CD4-positive, alpha-beta T cell (primary cell): ENCODE results near the gene TMEM163. TPM values are rescaled to one million over a fixed set of nuclear protein-coding genes. Genes with fewer than 3 reads are reported as not detected.
A peak's percentile ranks its signal among the peaks of the same experiment; 100 is the strongest.
"Not testable (repeated sequence)": the region's sequence is repeated elsewhere in the genome, so short reads cannot be mapped to it uniquely, and the experiment has no call there.

Experiments
- ATAC-seq: fragments of 200-7000 bp; cut with Tn5 transposase; one replicate; pipeline ENCODE4 v1.10.0; 2022; ENCODE audit warnings: mild to moderate bottlenecking; ENCODE audit not compliant: poor library complexity
- CTCF ChIA-PET: fragments of 350-600 bp; sonication (Branson Sonifier 250); formaldehyde crosslinking; loops from one replicate; lab custom pipeline; 2021; ENCODE audit warnings: antibody characterized with exemption, inconsistent platforms; lab: Charles Lee
- POLR2A ChIA-PET: fragments of 350-600 bp; sonication (Branson Sonifier 250); formaldehyde crosslinking; loops from one replicate; lab custom pipeline; 2021; ENCODE audit warnings: antibody characterized with exemption, inconsistent platforms; lab: Charles Lee
- DNase-seq, 14 experiments: peaks; one replicate each; pipeline ENCODE4 v3.0.0-alpha.2; 2013 to 2020; ENCODE audit warnings: mixed read lengths in 2 of 14
- H3K27ac ChIP-seq, 2 donors: one replicate each; pipeline versions ENCODE4 v1.5.1 to v1.7.0; 2013; ENCODE audit warnings: low read length in 2 of 2, low read depth in 1 of 2, mild to moderate bottlenecking in 1 of 2
- H3K27me3 ChIP-seq, 2 experiments: 1 replicate in 1 of 2; 2 replicates in 1 of 2; pipeline versions ENCODE4 v1.6.1 to v1.7.0; 2013; ENCODE audit warnings: low read length in 2 of 2, control low read depth in 1 of 2, mild to moderate bottlenecking in 1 of 2, moderate library complexity in 1 of 2; ENCODE audit not compliant: insufficient read depth in 2 of 2, control insufficient read depth in 1 of 2
- H3K36me3 ChIP-seq: one replicate; pipeline ENCODE4 v1.6.1; 2013; ENCODE audit warnings: low read length, control low read depth; ENCODE audit not compliant: insufficient read depth
- H3K4me1 ChIP-seq: one replicate; pipeline ENCODE4 v1.6.1; 2013; ENCODE audit warnings: low read length, control low read depth; ENCODE audit not compliant: insufficient read depth
- H3K4me3 ChIP-seq: one replicate; pipeline ENCODE4 v1.5.1; 2013; ENCODE audit warnings: mild to moderate bottlenecking, low read length, moderate library complexity
- H3K9me3 ChIP-seq, 2 experiments: 1 replicate in 1 of 2; 2 replicates in 1 of 2; pipeline versions ENCODE4 v1.6.1 to v1.7.0; 2013; ENCODE audit warnings: low read length in 2 of 2, mild to moderate bottlenecking in 2 of 2, control low read depth in 1 of 2, moderate library complexity in 1 of 2; ENCODE audit not compliant: control insufficient read depth in 1 of 2, insufficient read depth in 1 of 2
- H3K27ac Mint-ChIP-seq: one replicate; pipeline ENCODE4 v1.8.0; 2020; ENCODE audit warnings: mixed read lengths
- H3K27me3 Mint-ChIP-seq: one replicate; pipeline ENCODE4 v1.8.0; 2021; ENCODE audit warnings: mixed read lengths
- H3K36me3 Mint-ChIP-seq: one replicate; pipeline ENCODE4 v1.8.0; 2021; ENCODE audit warnings: low read depth, mixed read lengths
- H3K4me1 Mint-ChIP-seq: one replicate; pipeline ENCODE4 v1.8.0; 2021; ENCODE audit warnings: low read depth, mixed read lengths
- H3K4me3 Mint-ChIP-seq: one replicate; pipeline ENCODE4 v1.8.0; 2020; ENCODE audit warnings: mild to moderate bottlenecking, mixed read lengths
- H3K9me3 Mint-ChIP-seq: one replicate; pipeline ENCODE4 v1.8.0; 2020; ENCODE audit warnings: mixed read lengths
- CTCF ChIP-seq: fragments of 200-600 bp; IDR thresholded peaks from one replicate; pipeline ENCODE4 v1.8.0; 2022; ENCODE audit warnings: antibody characterized with exemption, mild to moderate bottlenecking
- intact Hi-C, 2 experiments: fragments of 100-400 bp; cut with DNase I in 1 of 2; cut with micrococcal nuclease in 1 of 2; formaldehyde crosslinking; loops; one replicate each; pipeline versions ENCODE4 v1.15.1 to v1.9.0; 2023 to 2025; cut with DNase I, micrococcal nuclease
- total RNA-seq, 174 experiments: library from RNA in 2 of 174; stranded (reverse) in 2 of 174; gene quantifications; one replicate each; pipeline ENCODE4 v1.2.3 and lab custom pipeline; 2021 to 2026

Gene TMEM163
- total RNA-seq, 2 experiments from 2014 or later: 0.14 to 0.47 TPM

- Mint-ChIP-seq H3K9me3 (peaks cover 9% of the 10 kb centered on the region), H3K27me3 (peaks cover 10% of the 10 kb centered on the region), H3K36me3 (no peaks in the 10 kb centered on the region), H3K4me3 (no peak overlapping the region), H3K27ac (no peak overlapping the region), H3K4me1 (no peaks in the 10 kb centered on the region)
- no peaks in the 10 kb centered on the region for H3K4me1 ChIP-seq
- ChIA-PET CTCF (no interaction called here), POLR2A (no interaction called here)
- no peak overlapping the region for H3K4me3 ChIP-seq
- no peaks in the 10 kb centered on the region for H3K36me3 ChIP-seq
- DNase-seq: no peak
- intact Hi-C loops: no loop called here
- no peak for ATAC-seq
- no peaks in the 10 kb centered on the region for H3K27me3 ChIP-seq
- H3K9me3 ChIP-seq: peaks cover 5 to 8% of the 10 kb centered on the region in 2 experiments
- H3K27ac ChIP-seq: no peak overlapping the region
- no peak for TF ChIP-seq CTCF
These were observed 95.8 kb downstream of the TMEM163 start for GRCh38 chr2:134623046-134623445.

- intact Hi-C loops: no loop called here
- Histone ChIP-seq H3K4me3 (no peak overlapping the region), H3K36me3 (no peaks in the 10 kb centered on the region), H3K27ac (no peak overlapping the region), H3K9me3 (peaks cover 7 to 8% of the 10 kb centered on the region in 2 experiments), H3K27me3 (no peaks in the 10 kb centered on the region), H3K4me1 (no peaks in the 10 kb centered on the region)
- Mint-ChIP-seq H3K36me3 (no peaks in the 10 kb centered on the region), H3K27me3 (peaks cover 10% of the 10 kb centered on the region), H3K4me3 (no peak overlapping the region), H3K27ac (no peak overlapping the region), H3K4me1 (no peaks in the 10 kb centered on the region), H3K9me3 (peaks cover 9% of the 10 kb centered on the region)
- ATAC-seq (no peak), DNase-seq (peak in 1 of 14 experiments; percentile 40)
- TF ChIP-seq CTCF: no peak
- POLR2A ChIA-PET: no interaction called here
- CTCF ChIA-PET: no interaction called here
These were observed 96.7 kb downstream of the TMEM163 start for GRCh38 chr2:134621939-134622705.

DNA sequence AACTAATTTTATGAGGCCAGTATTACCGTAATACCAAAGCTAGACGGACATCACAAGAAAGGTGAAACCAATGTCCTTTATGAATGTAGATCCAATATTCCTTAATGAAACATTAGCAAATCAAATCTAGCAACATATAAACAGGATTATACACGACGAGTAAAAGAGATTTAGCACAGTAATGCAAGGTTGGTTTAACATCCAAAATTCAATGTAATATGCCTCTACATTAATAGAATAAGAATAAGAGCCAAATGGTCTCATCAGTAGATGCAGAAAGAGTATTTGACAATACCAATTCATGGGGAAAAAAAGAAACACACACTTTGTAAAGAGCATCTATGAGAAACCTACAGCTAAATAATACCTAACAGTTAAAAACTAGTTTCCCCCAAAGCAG is 99.5 kb downstream of the TMEM163 start:
- CTCF ChIA-PET: no interaction called here

DNA sequence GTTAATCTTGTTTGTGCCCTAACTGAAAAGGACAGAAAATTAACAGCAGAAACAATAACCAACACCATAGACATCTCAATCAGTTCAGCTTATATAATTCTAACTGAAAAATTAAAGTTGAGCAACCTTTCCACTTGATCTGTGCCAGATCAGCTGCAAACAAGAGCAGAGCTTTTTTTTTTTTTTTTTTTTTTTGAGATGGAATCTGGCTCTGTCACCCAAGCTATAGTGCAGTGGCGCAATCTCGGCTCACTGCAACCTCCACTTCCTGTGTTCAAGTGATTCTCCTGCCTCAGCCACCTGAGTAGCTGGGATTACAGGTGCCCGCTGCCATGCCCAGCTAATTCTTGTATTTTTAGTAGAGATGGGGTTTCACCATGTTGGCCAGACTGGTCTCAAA is 103.3 kb downstream of the TMEM163 start:
- H3K27ac Mint-ChIP-seq, H3K27ac ChIP-seq, ATAC-seq, H3K4me3 Mint-ChIP-seq, H3K27me3 Mint-ChIP-seq, DNase-seq, H3K36me3 Mint-ChIP-seq, H3K27me3 ChIP-seq, H3K4me1 Mint-ChIP-seq, intact Hi-C loops, H3K36me3 ChIP-seq, H3K4me1 ChIP-seq, H3K4me3 ChIP-seq, POLR2A ChIA-PET: not testable (repeated sequence)
- peaks cover 14% of the 10 kb centered on the region for H3K9me3 Mint-ChIP-seq
- CTCF ChIA-PET: interaction anchor here (0.6 to 0.7 kb wide), 2 partner anchors 12 to 189 kb away, joined by 3 read pairs; no protein-coding TSS in a partner anchor
- H3K9me3 ChIP-seq: peaks cover 11 to 27% of the 10 kb centered on the region in 2 experiments

More for the DNA sequence above, 99.5 kb downstream of the TMEM163 start:
- Mint-ChIP-seq H3K27ac (no peak overlapping the region), H3K9me3 (peaks cover 9% of the 10 kb centered on the region), H3K27me3 (peaks cover 9% of the 10 kb centered on the region), H3K36me3 (no peaks in the 10 kb centered on the region), H3K4me3 (no peak overlapping the region), H3K4me1 (no peaks in the 10 kb centered on the region)
- Histone ChIP-seq H3K36me3 (no peaks in the 10 kb centered on the region), H3K27ac (no peak overlapping the region), H3K4me1 (no peaks in the 10 kb centered on the region), H3K27me3 (no peaks in the 10 kb centered on the region), H3K4me3 (no peak overlapping the region), H3K9me3 (peaks cover 7 to 8% of the 10 kb centered on the region in 2 experiments)
- no peak for TF ChIP-seq CTCF
- ATAC-seq (no peak), DNase-seq (no peak)
- intact Hi-C loops: no loop called here
- POLR2A ChIA-PET: no interaction called here
